Tibial nerve (tissue), 4 donors: ENCODE data around the gene NME2. TPM values are rescaled to one million over a fixed set of nuclear protein-coding genes. Genes with fewer than 3 reads are reported as not detected.

ENCODE experiments used
- DNase-seq, 2 donors: peaks; one replicate each; pipeline ENCODE4 v3.0.0-alpha.2; 2019; ENCODE audit warnings: low spot score in 2 of 2
- H3K27ac ChIP-seq, 4 donors: fragments of 200-600 bp; sonication (generic) in 3 of 4; one replicate each; pipeline ENCODE4 v1.5.1; 2017 to 2019; ENCODE audit warnings: mild to moderate bottlenecking in 1 of 4
- H3K27me3 ChIP-seq, 2 donors: fragments of 200-600 bp; sonication (generic) in 1 of 2; one replicate each; pipeline versions ENCODE4 v1.5.1 to v1.6.0; 2017 to 2019
- H3K36me3 ChIP-seq, 3 donors: fragments of 200-600 bp; sonication (generic); one replicate each; pipeline ENCODE4 v1.5.1; 2018 to 2019
- H3K4me1 ChIP-seq, 4 donors: fragments of 200-600 bp; sonication (generic) in 3 of 4; one replicate each; pipeline ENCODE4 v1.5.1; 2017 to 2019
- H3K4me3 ChIP-seq, 4 donors: fragments of 200-600 bp; sonication (generic) in 3 of 4; one replicate each; pipeline ENCODE4 v1.5.1; 2017 to 2019; ENCODE audit warnings: mild to moderate bottlenecking in 1 of 4, moderate library complexity in 1 of 4
- H3K9me3 ChIP-seq, 4 donors: fragments of 200-600 bp; sonication (generic) in 3 of 4; one replicate each; pipeline ENCODE4 v1.5.1; 2017 to 2019
- CTCF ChIP-seq, 5 experiments: fragments of 200-600 bp in 3 of 5; fragments of 450-650 bp in 2 of 5; sonication (generic) in 3 of 5; IDR thresholded peaks; one replicate each; pipeline ENCODE4 v1.5.1; 2016 to 2019; ENCODE audit warnings: antibody characterized with exemption in 5 of 5, mild to moderate bottlenecking in 3 of 5, moderate library complexity in 2 of 5
- EP300 ChIP-seq, 2 donors: sonication (generic); formaldehyde crosslinking; IDR thresholded peaks; one replicate each; pipeline ENCODE4 v1.6.1; 2017; ENCODE audit warnings: antibody characterized with exemption in 2 of 2, mild to moderate bottlenecking in 1 of 2
- POLR2A ChIP-seq, 2 donors: fragments of 450-650 bp; IDR thresholded peaks; one replicate each; pipeline ENCODE4 v1.6.1; 2017; ENCODE audit warnings: antibody characterized with exemption in 2 of 2, mild to moderate bottlenecking in 2 of 2, moderate library complexity in 2 of 2
- WGBS, 2 donors: methylation state at CpG; one replicate each; pipeline ENCODE4 v1.1.5; 2018; 5-methylcytosine and 5-hydroxymethylcytosine counted together
- total RNA-seq, 4 donors: library from RNA; depleted of rRNA; stranded (reverse); fragments of >200 nt; gene quantifications; one replicate each; pipeline ENCODE4 v1.1.0, GENCODE V29; 2016

The NME2 gene
- total RNA-seq, 4 donors from 2014 or later: 308 to 552 (median 417) TPM

GRCh38 chr17:51221322-51221721 is 55.1 kb downstream of the NME2 start:
- no peak overlapping the region for H3K27ac ChIP-seq
- 87 to 90% methylated on average over 4 of the region's 4 CpGs for WGBS, 2 donors
- DNase-seq: no peak
- H3K4me3 ChIP-seq: no peak overlapping the region
- TF ChIP-seq CTCF (IDR thresholded peaks at IDR 0.05) (no peak), POLR2A (IDR thresholded peaks at IDR 0.05) (no peak), EP300 (IDR thresholded peaks at IDR 0.05) (no peak)
- H3K9me3 ChIP-seq: no peaks in the 10 kb centered on the region
- H3K4me1 ChIP-seq: peaks cover 0 to 15% (median 5%) of the 10 kb centered on the region in 4 donors
- H3K36me3 ChIP-seq: peaks cover 0 to 84% (median 0%) of the 10 kb centered on the region in 3 donors
- H3K27me3 ChIP-seq: no peaks in the 10 kb centered on the region

Other genes starting within 250 kb of the NME2 start
- 100 to 1,000 TPM; 145 to 199 (median 165) TPM for gene SPAG9, start 45.5 kb upstream of the NME2 start, total RNA-seq
- gene NME1, start 12.9 kb upstream of the NME2 start, total RNA-seq: 100 to 1,000 TPM in 1 of 4 donors, 10 to 100 TPM in 3; 12.7 to 105 (median 38.7) TPM
- gene MBTD1, start 93.6 kb downstream of the NME2 start, total RNA-seq: 10 to 100 TPM; 10.8 to 18.8 (median 16.3) TPM
- 10 to 100 TPM; 28.8 to 55.3 (median 39.7) TPM for gene UTP18, start 94.1 kb downstream of the NME2 start, total RNA-seq